ENCODE data around the gene GLYATL1.

GRCh38 chr11:58965246-58965985 lies 26.1 kb downstream of the GLYATL1 start:
- TF ChIP-seq, protein P1, sequence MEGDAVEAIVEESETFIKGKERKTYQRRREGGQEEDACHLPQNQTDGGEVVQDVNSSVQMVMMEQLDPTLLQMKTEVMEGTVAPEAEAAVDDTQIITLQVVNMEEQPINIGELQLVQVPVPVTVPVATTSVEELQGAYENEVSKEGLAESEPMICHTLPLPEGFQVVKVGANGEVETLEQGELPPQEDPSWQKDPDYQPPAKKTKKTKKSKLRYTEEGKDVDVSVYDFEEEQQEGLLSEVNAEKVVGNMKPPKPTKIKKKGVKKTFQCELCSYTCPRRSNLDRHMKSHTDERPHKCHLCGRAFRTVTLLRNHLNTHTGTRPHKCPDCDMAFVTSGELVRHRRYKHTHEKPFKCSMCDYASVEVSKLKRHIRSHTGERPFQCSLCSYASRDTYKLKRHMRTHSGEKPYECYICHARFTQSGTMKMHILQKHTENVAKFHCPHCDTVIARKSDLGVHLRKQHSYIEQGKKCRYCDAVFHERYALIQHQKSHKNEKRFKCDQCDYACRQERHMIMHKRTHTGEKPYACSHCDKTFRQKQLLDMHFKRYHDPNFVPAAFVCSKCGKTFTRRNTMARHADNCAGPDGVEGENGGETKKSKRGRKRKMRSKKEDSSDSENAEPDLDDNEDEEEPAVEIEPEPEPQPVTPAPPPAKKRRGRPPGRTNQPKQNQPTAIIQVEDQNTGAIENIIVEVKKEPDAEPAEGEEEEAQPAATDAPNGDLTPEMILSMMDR (IDR thresholded peaks at IDR 0.05) = no peak
- no peak for TF ChIP-seq POLR2A (IDR thresholded peaks at IDR 0.05)

Measured in heart left ventricle (tissue), 13 donors.